RWPE1 (cell line): Measurements from ENCODE around the gene SEMA5B.

ENCODE experiments used
- CTCF ChIA-PET: fragments of 350-600 bp; sonication (Branson Sonifier 250); formaldehyde crosslinking; extraction: SDS; loops from one replicate; lab custom pipeline; 2021; lab: Yijun Ruan, JAX
- POLR2A ChIA-PET: fragments of 400-600 bp; formaldehyde crosslinking; extraction: SDS; loops from one replicate; lab custom pipeline; 2020; ENCODE audit warnings: antibody characterized with exemption; ENCODE audit not compliant: low non-redundant PET; lab: Yijun Ruan, JAX
- DNase-seq: peaks from one replicate; pipeline ENCODE4 v3.0.0; 2012; ENCODE audit warnings: low spot score
- H3K27ac ChIP-seq: fragments of 450-650 bp; 2 replicates; pipeline ENCODE4 v1.5.1; 2017
- CTCF ChIP-seq: fragments of 450-650 bp; conservative IDR thresholded peaks from 2 replicates; pipeline ENCODE4 v1.5.1; 2017; ENCODE audit warnings: low read depth, mild to moderate bottlenecking

Gene SEMA5B

GRCh38 chr3:123015596-123015995, 12.0 kb downstream of the SEMA5B start:
- no peak for TF ChIP-seq CTCF
- no peak overlapping the region for H3K27ac ChIP-seq
- ChIA-PET CTCF (interaction anchor here (0.7 kb wide), 1 partner anchor 70 kb away, joined by 3 read pairs; no protein-coding TSS in a partner anchor), POLR2A (no interaction called here)
- no peak for DNase-seq

DNA sequence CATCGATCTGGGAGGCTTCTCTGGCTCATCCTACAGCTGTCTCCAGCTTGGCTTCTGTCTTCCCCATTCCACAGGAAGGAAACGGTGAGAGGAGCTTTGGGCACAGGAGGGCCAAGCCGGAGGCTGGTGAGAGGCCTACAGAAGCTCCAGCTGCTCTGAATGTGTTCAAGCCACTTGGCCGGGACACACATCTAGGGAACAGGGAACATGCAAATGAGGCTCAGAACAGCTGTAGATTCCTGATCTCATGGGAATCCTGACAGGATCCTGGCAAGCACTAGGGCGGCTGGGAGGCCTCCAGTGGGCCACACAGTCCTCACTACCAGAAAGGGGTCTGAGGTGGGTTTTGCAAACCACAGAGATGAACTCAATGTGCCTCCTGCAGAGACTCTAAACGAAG, 13.7 kb downstream of the SEMA5B start:
- TF ChIP-seq CTCF = no peak
- ChIA-PET CTCF (interaction anchor here (0.7 kb wide), 1 partner anchor 43 kb away, joined by 4 read pairs; no protein-coding TSS in a partner anchor), POLR2A (no interaction called here)
- H3K27ac ChIP-seq = no peak overlapping the region
- no peak for DNase-seq

GRCh38 chr3:123012652-123013051, 14.9 kb downstream of the SEMA5B start:
- no peak for DNase-seq
- no peak overlapping the region for H3K27ac ChIP-seq
- ChIA-PET POLR2A (no interaction called here), CTCF (no interaction called here)
- no peak for TF ChIP-seq CTCF

DNA sequence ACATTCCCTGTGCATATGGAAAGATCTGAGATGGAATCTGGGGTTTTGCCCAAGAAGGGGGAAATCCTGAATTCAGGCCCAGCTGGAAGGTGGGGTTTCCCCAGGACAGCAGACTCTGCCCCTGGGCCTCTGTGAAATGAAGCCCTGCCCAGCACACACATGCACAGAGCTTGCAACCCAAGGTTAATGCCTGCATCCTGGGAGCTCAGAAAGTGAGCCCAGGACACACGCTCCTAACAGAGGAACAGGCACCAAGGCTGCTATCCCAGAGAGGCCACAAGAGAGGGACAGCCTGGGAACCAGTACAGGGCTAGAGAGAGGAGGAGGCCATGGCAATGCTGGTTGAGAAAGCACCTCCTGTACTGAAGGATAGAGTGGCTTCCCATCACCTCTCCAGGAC, 16.1 kb downstream of the SEMA5B start:
- DNase-seq = no peak
- ChIA-PET CTCF (interaction anchor here (0.8 kb wide), 1 partner anchor 1377 kb away, joined by 3 read pairs; no protein-coding TSS in a partner anchor), POLR2A (no interaction called here)
- no peak overlapping the region for H3K27ac ChIP-seq
- no peak for TF ChIP-seq CTCF

- TF ChIP-seq CTCF = no peak
- POLR2A ChIA-PET = no interaction called here
- CTCF ChIA-PET = interaction anchor here (0.5 to 0.7 kb wide), 2 partner anchors 90 to 446 kb away, joined by 3 read pairs; no protein-coding TSS in a partner anchor
- no peak overlapping the region for H3K27ac ChIP-seq
- no peak for DNase-seq
These were observed 18.7 kb downstream of the SEMA5B start for GRCh38 chr3:123008840-123009239.

DNA sequence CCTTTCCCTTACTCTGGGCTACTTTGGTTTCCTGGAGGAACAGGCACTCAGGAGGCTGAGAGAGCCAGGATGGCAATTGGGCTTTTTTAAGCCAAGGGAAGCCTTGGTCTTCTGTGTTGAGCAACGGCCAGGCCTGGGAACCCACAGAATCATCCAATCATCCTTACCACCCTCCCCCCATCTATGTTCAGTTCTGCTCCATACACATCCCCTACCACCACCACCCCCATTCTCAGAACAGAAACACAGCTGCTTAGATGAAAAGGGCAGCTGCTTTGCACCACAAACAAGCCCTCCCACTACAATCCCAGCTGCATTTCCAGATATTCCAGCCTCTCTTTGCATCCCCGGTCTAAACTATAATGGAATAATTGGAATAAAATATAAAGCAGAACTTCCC, 21.0 kb downstream of the SEMA5B start:
- CTCF ChIA-PET = no interaction called here
- no peak for DNase-seq
- POLR2A ChIA-PET = no interaction called here
- TF ChIP-seq CTCF = no peak
- no peak overlapping the region for H3K27ac ChIP-seq
